Panc1 (cell line): ENCODE measurements around the gene LHX3. TPM values are rescaled to one million over a fixed set of nuclear protein-coding genes. Genes with fewer than 3 reads are reported as not detected.

Experiments
- ATAC-seq: fragments of 200-7000 bp; cut with Tn5 transposase; 2 replicates; pipeline ENCODE4 v1.9.1; 2020; ENCODE audit warnings: mild to moderate bottlenecking, moderate library complexity
- BruUV-seq: library from RNA; stranded (reverse); fragments of 400-500 nt; replicated peaks from 2 replicates; lab custom pipeline; 2021; lab: Mats Ljungman, UMichigan
- CTCF ChIA-PET: fragments of 300-600 bp; sonication (Branson Sonifier 250); formaldehyde crosslinking; loops from one replicate; lab custom pipeline; 2022; ENCODE audit warnings: antibody characterized with exemption; lab: Charles Lee
- POLR2A ChIA-PET: fragments of 300-600 bp; sonication (Branson Sonifier 250); formaldehyde crosslinking; loops from one replicate; lab custom pipeline; 2022; ENCODE audit warnings: antibody characterized with exemption; lab: Charles Lee
- DNase-seq: peaks from one replicate; pipeline ENCODE4 v3.0.0-alpha.2; 2010; ENCODE audit warnings: low read depth, low spot score
- H3K27ac ChIP-seq: 2 replicates; pipeline ENCODE4 v1.5.1; 2011; ENCODE audit warnings: mild to moderate bottlenecking, low read length, inconsistent platforms
- H3K27me3 ChIP-seq: fragments of 200-500 bp; sonication (Bioruptor generic); 2 replicates; pipeline ENCODE4 v1.6.0; 2014; ENCODE audit warnings: low read length, inconsistent platforms; ENCODE audit not compliant: control insufficient read depth, insufficient read depth
- H3K36me3 ChIP-seq: fragments of 200-500 bp; sonication (Bioruptor generic); 2 replicates; pipeline ENCODE4 v1.5.1; 2014; ENCODE audit warnings: inconsistent platforms, mild to moderate bottlenecking, low read length, moderate library complexity; ENCODE audit not compliant: control insufficient read depth, insufficient read depth
- H3K4me1 ChIP-seq: 2 replicates; pipeline ENCODE4 v1.5.1; 2011; ENCODE audit warnings: inconsistent platforms, mild to moderate bottlenecking, low read length, moderate library complexity; ENCODE audit not compliant: control insufficient read depth, insufficient read depth
- H3K4me3 ChIP-seq, 2 experiments: 2 replicates each; pipeline ENCODE4 v1.5.1; 2011 to 2012; ENCODE audit warnings: low read depth in 2 of 2, low read length in 2 of 2, mild to moderate bottlenecking in 2 of 2, inconsistent platforms in 1 of 2, moderate library complexity in 1 of 2
- H3K9me3 ChIP-seq: fragments of 200-500 bp; sonication (Bioruptor generic); 2 replicates; pipeline ENCODE4 v1.5.1; 2014; ENCODE audit warnings: low read depth, mild to moderate bottlenecking, inconsistent platforms, low read length, moderate library complexity; ENCODE audit not compliant: control insufficient read depth, insufficient read depth
- CTCF ChIP-seq: fragments of 450-650 bp; IDR thresholded peaks from 2 replicates; pipeline ENCODE4 v1.5.1; 2017; ENCODE audit warnings: mild to moderate bottlenecking
- POLR2AphosphoS5 ChIP-seq: IDR thresholded peaks from 2 replicates; pipeline ENCODE4 v1.6.1; 2012; ENCODE audit warnings: mild to moderate bottlenecking, low read depth, low read length, moderate library complexity
- REST ChIP-seq, 2 experiments: IDR thresholded peaks; 2 replicates each; pipeline ENCODE4 v1.6.1; 2011 to 2012; ENCODE audit warnings: low read depth in 2 of 2, control low read depth in 1 of 2, low read length in 1 of 2, mild to moderate bottlenecking in 1 of 2, moderate library complexity in 1 of 2; ENCODE audit not compliant: insufficient read depth in 1 of 2
- SIN3A ChIP-seq: IDR thresholded peaks from 2 replicates; pipeline ENCODE4 v1.6.1; 2012; ENCODE audit warnings: low read depth, mild to moderate bottlenecking, low read length, moderate library complexity, borderline replicate concordance; ENCODE audit not compliant: insufficient read depth
- TCF7L2 ChIP-seq: IDR thresholded peaks from 2 replicates; pipeline ENCODE4 v1.6.1; 2011; ENCODE audit warnings: mild to moderate bottlenecking, low read depth, low read length, inconsistent platforms
- in situ Hi-C: cut with HindIII; loops from 2 replicates; pipeline ENCODE4 v1.10.0; 2016; ENCODE audit warnings: low sequenced_read_pairs, low pct_unique_long_range_greater_than_20kb
- intact Hi-C: fragments of 100-400 bp; cut with micrococcal nuclease; formaldehyde crosslinking; loops from one replicate; pipeline ENCODE4 v1.10.0; 2022; ENCODE audit not compliant: unreplicated experiment
- total RNA-seq: library from RNA; stranded (reverse); gene quantifications from one replicate; pipeline ENCODE4 v1.2.1, GENCODE V29; 2021; ENCODE audit not compliant: unreplicated experiment

LHX3 gene
- total RNA-seq, 1 experiment from 2014 or later: 0.13 TPM

- in situ Hi-C loops (no loop called here), intact Hi-C loops (no loop called here)
- no peak for ATAC-seq
- H3K4me1 ChIP-seq: peaks cover 2% of the 10 kb centered on the region; the same call in 1 of the 2 replicates
- H3K27me3 ChIP-seq: no peaks in the 10 kb centered on the region
- ChIA-PET CTCF (no interaction called here), POLR2A (no interaction called here)
- no TSS peak for BruUV-seq
- H3K27ac ChIP-seq: no peak overlapping the region
- no peaks in the 10 kb centered on the region for H3K36me3 ChIP-seq
- TF ChIP-seq REST (IDR thresholded peaks at IDR 0.05; ENCODE audit: insufficient read depth in 1 of 2, low read depth in 2 of 2, low read length in 1 of 2) (no peak), POLR2AphosphoS5 (no peak), CTCF (no peak), SIN3A (no peak), TCF7L2 (no peak)
- DNase-seq: no peak
- H3K4me3 ChIP-seq: no peak overlapping the region
- no peaks in the 10 kb centered on the region for H3K9me3 ChIP-seq
Measured at GRCh38 chr9:136201174-136201573, 3.8 kb downstream of the LHX3 start.

- Histone ChIP-seq H3K27ac (no peak overlapping the region), H3K27me3 (no peaks in the 10 kb centered on the region), H3K36me3 (no peaks in the 10 kb centered on the region), H3K4me1 (peaks cover 2% of the 10 kb centered on the region; the same call in 1 of the 2 replicates), H3K9me3 (no peaks in the 10 kb centered on the region), H3K4me3 (no peak overlapping the region)
- no TSS peak for BruUV-seq
- DNase-seq (no peak), ATAC-seq (no peak)
- CTCF ChIA-PET: no interaction called here
- TF ChIP-seq TCF7L2: no peak
- POLR2A ChIA-PET: no interaction called here
- intact Hi-C loops: no loop called here
- in situ Hi-C loops: no loop called here
Measured at GRCh38 chr9:136200424-136200823, 4.5 kb downstream of the LHX3 start.

GRCh38 chr9:136199391-136200288, 5.3 kb downstream of the LHX3 start:
- ATAC-seq (no peak), DNase-seq (no peak)
- Histone ChIP-seq H3K36me3 (no peaks in the 10 kb centered on the region), H3K27ac (no peak overlapping the region), H3K4me3 (no peak overlapping the region), H3K4me1 (peaks cover 2% of the 10 kb centered on the region; the same call in 1 of the 2 replicates), H3K9me3 (no peaks in the 10 kb centered on the region), H3K27me3 (no peaks in the 10 kb centered on the region; the same call in 1 of the 2 replicates)
- in situ Hi-C loops (no loop called here), intact Hi-C loops (no loop called here)
- no TSS peak for BruUV-seq
- CTCF ChIA-PET: no interaction called here
- POLR2A ChIA-PET: no interaction called here
- TF ChIP-seq TCF7L2 (no peak), REST (IDR thresholded peaks at IDR 0.05; ENCODE audit: insufficient read depth in 1 of 2, low read depth in 2 of 2, low read length in 1 of 2) (no peak), CTCF (no peak), SIN3A (no peak), POLR2AphosphoS5 (no peak)
